SJSA1 (cell line): ENCODE results near the gene RORC. TPM values are rescaled to one million over a fixed set of nuclear protein-coding genes. Genes with fewer than 3 reads are reported as not detected.

Source experiments
- DNase-seq, 2 experiments: peaks; one replicate each; pipeline ENCODE4 v3.0.0-alpha.2; 2015 to 2020; ENCODE audit warnings: low spot score in 2 of 2, low read depth in 1 of 2
- H3K27ac ChIP-seq: fragments of 250-450 bp; sonication (Bioruptor Pico); 2 replicates; pipeline ENCODE4 v1.5.1; 2020; ENCODE audit warnings: mild to moderate bottlenecking, moderate library complexity
- H3K27me3 ChIP-seq: fragments of 250-450 bp; sonication (Bioruptor Pico); replicated peaks from 2 replicates; pipeline ENCODE4 v1.5.1; 2020; ENCODE audit warnings: mild to moderate bottlenecking, moderate library complexity
- H3K36me3 ChIP-seq: fragments of 250-450 bp; sonication (Bioruptor Pico); 2 replicates; pipeline ENCODE4 v1.5.1; 2020; ENCODE audit warnings: mild to moderate bottlenecking
- H3K4me1 ChIP-seq: fragments of 250-450 bp; sonication (Bioruptor Pico); replicated peaks from 2 replicates; pipeline ENCODE4 v1.6.1; 2021; ENCODE audit warnings: mild to moderate bottlenecking
- H3K4me3 ChIP-seq: fragments of 250-450 bp; sonication (Bioruptor Pico); 2 replicates; pipeline ENCODE4 v1.5.1; 2020; ENCODE audit warnings: mild to moderate bottlenecking
- H3K9me3 ChIP-seq: fragments of 250-450 bp; sonication (Bioruptor Pico); replicated peaks from 2 replicates; pipeline ENCODE4 v1.5.1; 2020; ENCODE audit warnings: mild to moderate bottlenecking
- total RNA-seq: library from RNA; depleted of rRNA; stranded (reverse); fragments of >200 nt; shearing (Covaris generic); gene quantifications from 2 replicates; pipeline ENCODE4 v1.2.3, GENCODE V29; 2014

Gene RORC
- total RNA-seq, 1 experiment from 2014 or later = not detected

DNA sequence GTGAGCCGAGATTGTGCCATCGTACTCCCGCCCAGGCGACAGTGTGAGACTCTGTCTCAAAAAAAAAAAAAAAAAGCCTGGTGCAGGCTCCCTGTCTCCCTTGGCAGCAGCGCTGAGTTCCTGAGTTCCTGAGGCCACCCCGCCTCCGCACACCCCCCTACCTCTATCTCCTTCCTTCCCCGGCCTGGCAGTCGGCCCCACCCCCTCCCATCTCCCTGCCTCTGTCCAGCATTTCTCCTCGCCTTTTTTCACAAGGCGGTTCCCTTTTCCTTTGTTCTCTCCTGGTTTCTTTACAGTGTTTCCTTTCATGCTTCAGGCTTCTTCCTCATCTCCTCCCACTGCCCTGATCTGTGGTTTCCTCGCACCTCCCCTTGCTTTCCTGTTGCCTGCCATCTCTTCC is 2.7 kb downstream of the RORC start:
- Histone ChIP-seq H3K27me3 (no peaks in the 10 kb centered on the region), H3K36me3 (no peaks in the 10 kb centered on the region), H3K4me1 (no peaks in the 10 kb centered on the region), H3K27ac (no peak overlapping the region), H3K4me3 (no peak overlapping the region), H3K9me3 (no peaks in the 10 kb centered on the region)
- peak in 1 of 2 experiments; percentile 17 for DNase-seq

DNA sequence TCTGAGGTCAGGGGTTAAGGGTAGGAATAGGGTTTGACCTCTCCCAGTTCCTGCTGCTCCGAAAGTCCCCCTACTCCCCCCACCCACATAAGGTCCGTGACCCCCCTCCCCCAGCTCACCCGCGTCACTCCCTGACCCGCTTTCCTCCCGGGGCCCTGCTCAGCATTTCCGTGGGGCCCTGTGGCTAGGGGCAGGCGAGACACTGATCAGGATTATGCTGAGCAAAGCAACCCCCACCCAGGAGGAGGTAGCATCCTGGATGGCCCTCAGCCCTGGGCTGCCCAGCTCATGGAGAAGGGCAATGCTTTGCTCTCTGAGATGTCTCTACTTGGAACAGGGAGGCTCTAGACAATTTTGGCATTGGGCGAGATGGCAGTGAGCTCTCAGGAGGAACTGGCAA is 3.7 kb downstream of the RORC start:
- Histone ChIP-seq H3K27ac (no peak overlapping the region), H3K9me3 (no peaks in the 10 kb centered on the region), H3K27me3 (no peaks in the 10 kb centered on the region), H3K36me3 (no peaks in the 10 kb centered on the region), H3K4me1 (no peaks in the 10 kb centered on the region), H3K4me3 (no peak overlapping the region)
- no peak for DNase-seq

DNA sequence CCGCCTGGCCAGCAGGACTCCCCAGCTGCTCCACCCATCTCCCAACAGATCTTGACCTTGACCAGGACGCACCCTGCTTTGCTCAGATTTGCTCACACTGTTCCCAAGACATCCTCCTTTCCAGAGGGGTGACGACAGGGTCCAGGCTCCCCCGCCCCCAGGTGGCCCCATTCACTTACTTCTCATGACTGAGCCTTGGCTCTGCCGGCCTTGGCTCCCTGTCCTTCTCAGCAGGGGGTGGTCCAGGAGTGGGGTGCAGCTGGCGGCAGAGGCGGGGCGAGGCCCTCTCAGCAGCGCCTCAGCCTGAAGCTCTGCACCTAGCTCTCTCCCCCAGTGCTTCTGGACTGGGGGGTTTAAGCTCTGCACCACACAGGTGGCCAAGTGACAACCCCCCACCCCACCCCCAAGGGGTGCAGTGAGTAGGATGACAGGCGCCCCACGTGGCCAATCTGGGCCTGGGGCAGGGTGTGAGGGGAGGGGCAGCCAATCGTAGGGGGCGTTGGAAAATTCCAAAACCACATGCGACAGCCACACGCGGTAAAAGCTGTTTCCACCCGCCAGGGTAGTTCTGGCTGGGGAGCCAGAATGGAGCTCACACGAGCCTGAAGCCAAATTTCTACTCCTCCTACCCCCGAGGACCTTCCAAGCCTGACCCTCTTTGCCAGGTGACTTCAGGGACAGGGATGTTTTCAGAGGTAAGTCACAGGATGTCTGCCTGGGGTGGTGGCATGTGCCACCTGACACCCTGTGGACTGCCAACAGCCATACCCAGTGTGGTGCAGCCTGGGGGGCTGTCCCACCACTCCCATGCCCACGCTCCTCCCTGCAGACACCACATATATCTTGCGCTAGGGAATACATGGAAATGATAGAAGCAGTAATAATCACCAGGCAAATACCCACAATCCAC is 5.6 kb downstream of the RORC start:
- Histone ChIP-seq H3K9me3 (no peaks in the 10 kb centered on the region), H3K27ac (no peak overlapping the region), H3K27me3 (no peaks in the 10 kb centered on the region), H3K36me3 (no peaks in the 10 kb centered on the region), H3K4me3 (no peak overlapping the region), H3K4me1 (no peaks in the 10 kb centered on the region)
- DNase-seq = no peak

DNA sequence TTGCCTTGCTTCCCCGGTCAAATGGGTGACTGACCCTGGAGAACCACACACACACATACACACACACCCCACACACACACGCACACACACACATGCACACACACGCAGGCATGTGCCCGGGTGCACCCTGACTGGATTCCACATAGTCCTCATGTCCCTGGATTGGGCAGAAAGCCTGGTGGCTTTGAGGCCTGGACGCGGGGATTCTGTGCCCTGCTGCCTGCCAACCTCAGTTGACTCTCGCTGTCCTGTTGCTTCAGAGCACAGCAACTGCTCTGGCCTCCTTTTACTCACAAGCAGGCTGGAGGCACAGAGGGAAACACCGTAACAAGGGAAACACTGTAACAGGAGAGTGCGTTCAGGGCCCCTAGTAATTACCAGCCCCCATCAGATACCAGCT is 6.4 kb downstream of the RORC start:
- H3K4me1 ChIP-seq = no peaks in the 10 kb centered on the region
- no peak overlapping the region for H3K27ac ChIP-seq
- H3K4me3 ChIP-seq = no peak overlapping the region
- no peak for DNase-seq
- H3K27me3 ChIP-seq = no peaks in the 10 kb centered on the region
- no peaks in the 10 kb centered on the region for H3K9me3 ChIP-seq
- H3K36me3 ChIP-seq = no peaks in the 10 kb centered on the region

DNA sequence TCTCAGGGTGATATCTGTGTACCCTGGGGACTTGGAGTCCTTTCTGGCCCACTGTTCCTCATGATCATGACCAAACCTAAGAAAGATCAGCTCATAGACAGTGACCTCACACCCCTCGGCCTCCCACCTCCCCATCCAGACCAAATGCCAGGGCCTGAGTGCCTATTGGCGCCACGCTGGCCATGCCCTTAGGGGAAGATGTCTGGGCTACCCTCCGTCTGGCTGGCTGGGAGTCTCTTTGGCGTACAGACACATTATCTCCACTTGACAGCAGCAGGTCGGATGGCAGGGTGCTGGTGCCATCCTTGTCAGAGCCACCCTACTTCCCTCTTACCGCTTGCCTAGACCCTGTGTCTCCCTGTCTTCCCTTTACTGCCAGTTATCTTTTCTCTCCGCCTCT is 8.4 kb downstream of the RORC start:
- no peaks in the 10 kb centered on the region for H3K9me3 ChIP-seq
- no peaks in the 10 kb centered on the region for H3K36me3 ChIP-seq
- H3K27me3 ChIP-seq = no peaks in the 10 kb centered on the region
- DNase-seq = no peak
- H3K4me3 ChIP-seq = no peak overlapping the region
- no peak overlapping the region for H3K27ac ChIP-seq
- H3K4me1 ChIP-seq = no peaks in the 10 kb centered on the region

DNA sequence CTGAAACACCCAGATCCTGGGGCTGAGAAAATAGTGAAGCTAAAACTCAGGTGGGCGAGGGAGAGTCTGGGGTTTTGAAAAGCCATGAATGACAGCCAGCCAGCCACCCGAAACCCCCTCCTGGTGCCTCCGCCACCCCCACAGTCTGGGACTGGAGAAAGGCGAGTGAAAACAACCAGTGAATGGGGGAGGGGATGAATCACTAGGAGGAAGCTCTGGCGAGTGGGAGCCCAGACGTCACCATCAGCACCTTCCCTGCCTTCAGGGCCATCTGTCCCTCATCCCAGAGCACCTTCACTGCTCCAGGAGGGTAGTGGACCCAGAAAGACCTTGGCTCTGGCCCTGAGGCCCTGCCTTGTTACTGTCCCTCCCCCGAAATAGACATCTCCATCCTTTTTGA is 9.2 kb downstream of the RORC start:
- Histone ChIP-seq H3K4me1 (no peaks in the 10 kb centered on the region), H3K36me3 (no peaks in the 10 kb centered on the region), H3K4me3 (no peak overlapping the region), H3K9me3 (no peaks in the 10 kb centered on the region), H3K27me3 (no peaks in the 10 kb centered on the region), H3K27ac (no peak overlapping the region)
- DNase-seq = no peak

DNA sequence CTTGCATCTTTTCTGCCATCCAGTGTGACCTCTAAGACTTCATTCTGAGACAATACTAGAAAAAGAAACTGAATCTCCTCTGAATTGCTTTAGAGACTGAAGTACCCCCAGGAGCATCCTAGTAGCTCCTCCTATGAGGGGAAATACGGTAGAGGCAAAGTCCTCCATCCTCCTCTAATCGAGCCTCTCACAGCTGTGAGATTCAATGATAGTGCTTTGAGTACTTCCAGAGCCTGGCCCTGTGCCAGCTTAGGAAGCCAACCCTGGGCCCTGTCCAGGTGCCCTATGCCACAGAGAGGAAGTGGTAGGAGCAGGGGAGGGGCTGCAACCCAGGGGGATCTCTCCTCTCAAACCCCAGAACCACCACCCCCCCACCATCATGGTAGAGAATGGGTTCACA is 10.7 kb downstream of the RORC start:
- Histone ChIP-seq H3K27ac (no peak overlapping the region), H3K4me3 (no peak overlapping the region), H3K9me3 (no peaks in the 10 kb centered on the region), H3K36me3 (no peaks in the 10 kb centered on the region), H3K4me1 (no peaks in the 10 kb centered on the region), H3K27me3 (no peaks in the 10 kb centered on the region)
- no peak for DNase-seq

DNA sequence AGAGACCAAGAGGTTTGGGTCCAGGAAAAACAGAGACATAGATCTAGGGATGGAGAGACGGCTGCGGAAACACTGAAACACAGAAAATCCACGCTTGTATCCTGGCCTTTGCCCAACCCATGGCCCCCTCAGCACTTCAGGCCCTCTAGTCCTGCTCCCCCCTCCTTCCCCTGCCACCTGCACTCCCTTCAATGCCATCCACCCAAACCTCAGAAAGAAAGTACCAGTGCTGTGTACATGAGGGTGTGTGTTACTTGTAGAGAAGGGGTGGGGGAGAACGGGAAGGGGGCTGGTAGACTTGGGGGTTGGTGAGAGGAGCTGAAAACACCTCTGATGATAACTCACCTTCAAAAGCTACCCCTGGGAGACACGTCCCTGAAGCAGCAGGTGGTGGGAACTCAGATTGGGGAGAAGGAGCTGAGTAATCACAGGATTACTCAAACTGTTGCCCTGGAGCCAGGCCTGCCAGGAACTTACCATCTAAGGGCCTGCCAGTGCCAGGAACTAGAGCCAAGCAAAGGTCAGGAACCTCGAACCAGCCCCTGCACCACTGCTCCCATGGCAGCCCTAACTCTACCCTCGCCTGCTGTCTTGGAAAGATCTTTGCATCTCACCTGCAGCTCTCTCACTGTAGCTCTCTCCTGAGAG is 11.5 kb downstream of the RORC start:
- DNase-seq = no peak
- Histone ChIP-seq H3K4me3 (no peak overlapping the region), H3K9me3 (no peaks in the 10 kb centered on the region), H3K4me1 (no peaks in the 10 kb centered on the region), H3K36me3 (no peaks in the 10 kb centered on the region), H3K27ac (no peak overlapping the region), H3K27me3 (no peaks in the 10 kb centered on the region; the same call in 1 of the 2 replicates)

DNA sequence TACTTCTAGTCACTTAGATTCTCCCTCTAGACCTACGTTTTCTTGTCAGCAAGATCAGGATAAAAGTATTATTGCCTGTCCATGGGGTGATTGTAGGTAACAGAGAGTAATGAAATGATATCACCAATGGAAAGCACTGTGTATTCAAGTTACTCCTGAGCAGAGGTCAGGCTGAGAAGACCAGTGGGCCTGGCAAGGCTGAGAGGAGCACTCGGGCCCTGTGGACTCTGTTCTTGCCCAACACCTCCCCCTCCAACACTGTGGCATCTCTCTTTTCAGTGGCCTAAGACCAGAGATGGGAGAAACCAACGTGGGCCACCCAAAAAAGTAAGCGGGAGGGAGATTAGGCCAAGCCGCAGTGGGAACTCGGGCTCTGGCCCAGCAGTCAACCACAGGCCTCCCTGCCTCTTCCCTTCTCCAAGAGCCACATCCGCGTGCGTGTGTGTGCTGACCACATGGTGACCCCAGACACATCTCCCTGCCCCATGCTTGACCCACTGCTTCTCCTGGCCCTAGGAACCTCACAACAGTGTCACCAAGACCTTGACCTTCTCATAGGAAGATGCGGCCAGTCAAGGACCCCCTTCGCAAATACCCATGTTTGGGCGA is 12.3 kb downstream of the RORC start:
- Histone ChIP-seq H3K4me1 (no peaks in the 10 kb centered on the region), H3K9me3 (no peaks in the 10 kb centered on the region), H3K36me3 (no peaks in the 10 kb centered on the region), H3K27me3 (no peaks in the 10 kb centered on the region; the same call in 1 of the 2 replicates), H3K27ac (no peak overlapping the region), H3K4me3 (no peak overlapping the region)
- no peak for DNase-seq

DNA sequence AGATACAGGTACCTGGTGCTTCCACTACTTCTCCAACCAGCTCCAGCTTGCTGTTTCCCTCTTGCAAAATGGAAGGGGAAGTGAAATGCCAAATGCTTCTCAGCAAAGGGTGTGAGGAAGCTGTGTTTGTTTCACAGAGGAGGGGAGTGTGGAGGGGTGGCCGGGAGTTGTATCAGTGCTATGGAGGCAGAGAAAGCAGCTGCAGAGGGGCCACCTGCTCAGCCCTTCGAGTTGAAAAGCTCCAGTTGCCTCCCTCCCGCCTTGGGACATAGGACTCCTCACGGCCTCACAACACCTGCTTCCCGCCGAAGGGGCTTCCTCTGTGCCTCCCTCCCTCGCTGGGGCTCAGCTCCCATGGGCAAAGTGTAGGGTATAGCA is 14.3 kb downstream of the RORC start:
- Histone ChIP-seq H3K4me3 (no peak overlapping the region), H3K9me3 (no peaks in the 10 kb centered on the region), H3K4me1 (no peaks in the 10 kb centered on the region), H3K27ac (no peak overlapping the region), H3K27me3 (no peaks in the 10 kb centered on the region; the same call in 1 of the 2 replicates), H3K36me3 (no peaks in the 10 kb centered on the region)
- no peak for DNase-seq

DNA sequence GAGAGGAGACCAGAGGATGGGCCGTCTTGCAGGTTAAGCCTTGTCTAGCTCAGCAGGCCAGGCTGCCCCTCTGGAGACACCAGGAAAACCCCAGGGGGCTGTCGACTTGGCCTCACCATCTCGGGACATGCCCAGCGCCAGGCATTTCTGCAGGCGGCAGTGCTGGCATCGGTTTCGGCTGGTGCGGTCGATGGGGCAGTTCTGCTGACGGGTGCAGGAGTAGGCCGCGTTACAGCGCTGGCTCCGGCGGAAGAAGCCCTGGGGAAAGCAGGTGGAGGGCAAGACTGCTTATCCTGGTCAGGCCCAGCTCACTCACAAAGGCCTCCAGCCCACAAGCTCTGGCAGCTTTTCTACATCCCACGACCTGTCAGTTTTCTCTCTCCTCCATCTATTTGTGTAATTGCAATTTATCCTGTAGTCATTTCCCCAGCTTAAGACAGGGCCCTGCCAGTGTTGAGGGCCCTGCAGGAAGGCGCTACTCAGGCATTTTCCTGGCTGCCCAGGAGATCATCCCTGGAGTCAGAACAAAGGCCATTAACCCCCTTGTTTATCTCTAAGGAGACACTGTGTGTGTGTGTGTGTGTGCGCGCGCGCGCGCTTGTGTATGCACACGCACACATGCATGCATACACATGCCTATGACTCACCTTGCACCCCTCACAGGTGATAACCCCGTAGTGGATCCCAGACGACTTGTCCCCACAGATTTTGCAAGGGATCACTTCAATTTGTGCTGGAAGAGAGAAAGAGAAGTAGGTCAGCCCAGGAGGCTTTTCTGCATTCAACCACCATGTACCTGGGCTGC is 14.9 kb downstream of the RORC start:
- Histone ChIP-seq H3K4me1 (no peaks in the 10 kb centered on the region), H3K27me3 (no peaks in the 10 kb centered on the region; the same call in 1 of the 2 replicates), H3K36me3 (no peaks in the 10 kb centered on the region), H3K9me3 (no peaks in the 10 kb centered on the region), H3K4me3 (no peak overlapping the region), H3K27ac (no peak overlapping the region)
- no peak for DNase-seq

DNA sequence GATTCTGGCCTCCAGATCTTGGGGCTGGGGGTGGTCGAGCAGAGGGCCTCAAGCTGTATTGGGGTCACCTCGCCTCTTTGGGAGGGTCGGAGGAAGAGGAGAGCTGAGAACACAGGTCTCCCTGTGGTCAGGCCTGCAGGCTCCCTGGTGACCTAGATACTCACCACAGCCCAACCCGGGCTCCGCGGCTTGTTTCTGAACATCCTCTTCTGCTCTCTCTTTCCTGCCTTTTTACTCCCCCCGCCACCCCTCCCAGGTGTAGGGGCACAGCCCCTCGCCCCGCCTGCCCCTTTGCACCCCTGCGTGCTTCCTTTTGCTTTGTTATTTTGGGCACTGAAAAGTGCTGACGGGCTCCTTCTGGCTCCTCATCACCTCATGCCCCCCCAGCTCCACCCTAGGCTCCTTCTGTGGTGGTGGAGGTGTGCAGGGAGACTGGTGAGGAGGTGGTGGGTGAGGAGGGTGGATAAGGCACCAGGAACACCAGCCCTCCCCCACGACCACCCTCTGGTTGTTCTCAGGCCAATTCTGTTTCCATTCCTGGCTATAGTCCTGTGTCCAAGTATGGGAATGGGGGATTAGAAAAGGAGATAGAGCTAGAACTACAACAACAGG is 15.8 kb downstream of the RORC start:
- no peak for DNase-seq
- Histone ChIP-seq H3K4me3 (no peak overlapping the region), H3K27ac (no peak overlapping the region), H3K36me3 (no peaks in the 10 kb centered on the region), H3K27me3 (no peaks in the 10 kb centered on the region; the same call in 1 of the 2 replicates), H3K9me3 (no peaks in the 10 kb centered on the region), H3K4me1 (no peaks in the 10 kb centered on the region)

DNA sequence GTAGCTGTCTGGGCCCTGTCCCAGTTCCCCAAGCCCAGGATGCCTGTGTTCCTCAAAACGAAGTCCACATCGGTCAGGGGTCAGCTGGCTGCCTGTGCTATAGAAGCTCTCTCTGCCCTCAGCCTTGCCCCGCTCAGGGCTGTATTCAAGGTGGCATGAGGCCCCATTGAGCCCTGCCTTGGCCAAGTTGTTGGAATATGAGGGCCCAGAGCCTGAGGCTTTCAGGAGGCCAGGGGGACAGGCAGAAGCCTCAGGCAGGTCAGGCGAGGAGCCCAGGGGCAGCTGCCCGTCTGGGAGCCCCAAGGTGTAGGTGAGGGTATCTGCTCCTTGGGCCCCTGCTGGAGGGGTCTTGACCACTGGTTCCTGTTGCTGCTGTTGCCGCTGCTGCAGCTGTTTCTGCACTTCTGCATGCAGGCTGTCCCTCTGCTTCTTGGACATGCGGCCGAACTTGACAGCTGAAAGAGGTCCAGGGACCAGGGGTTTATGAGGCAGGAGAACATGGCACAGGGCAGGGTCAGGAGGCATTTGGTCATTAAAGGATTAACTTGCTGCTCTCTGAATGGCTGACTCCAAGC is 16.5 kb downstream of the RORC start:
- H3K36me3 ChIP-seq = no peaks in the 10 kb centered on the region
- no peaks in the 10 kb centered on the region; the same call in 1 of the 2 replicates for H3K27me3 ChIP-seq
- H3K4me3 ChIP-seq = no peak overlapping the region
- no peaks in the 10 kb centered on the region; the same call in 1 of the 2 replicates for H3K4me1 ChIP-seq
- H3K27ac ChIP-seq = no peak overlapping the region
- H3K9me3 ChIP-seq = no peaks in the 10 kb centered on the region
- no peak for DNase-seq
